ENCODE measurements around the gene CHMP5. TPM values are rescaled to one million over a fixed set of nuclear protein-coding genes. Genes with fewer than 3 reads are reported as not detected.

CHMP5 gene
- total RNA-seq, 1 donor from 2014 or later, result 88.7 TPM

GRCh38 chr9:33320568-33321261 is 55.9 kb downstream of the CHMP5 start:
- Mint-ChIP-seq H3K9me3 (ENCODE audit: unreplicated experiment) (no peaks in the 10 kb centered on the region), H3K27ac (ENCODE audit: unreplicated experiment) (no peak overlapping the region), H3K36me3 (ENCODE audit: low read depth, unreplicated experiment) (peaks cover 47% of the 10 kb centered on the region), H3K4me3 (ENCODE audit: unreplicated experiment) (peak overlapping the region; percentile 27), H3K27me3 (ENCODE audit: unreplicated experiment) (no peaks in the 10 kb centered on the region), H3K4me1 (ENCODE audit: unreplicated experiment) (no peaks in the 10 kb centered on the region)
- DNase-seq (ENCODE audit: low spot score), result no peak
- TF ChIP-seq, protein P1, sequence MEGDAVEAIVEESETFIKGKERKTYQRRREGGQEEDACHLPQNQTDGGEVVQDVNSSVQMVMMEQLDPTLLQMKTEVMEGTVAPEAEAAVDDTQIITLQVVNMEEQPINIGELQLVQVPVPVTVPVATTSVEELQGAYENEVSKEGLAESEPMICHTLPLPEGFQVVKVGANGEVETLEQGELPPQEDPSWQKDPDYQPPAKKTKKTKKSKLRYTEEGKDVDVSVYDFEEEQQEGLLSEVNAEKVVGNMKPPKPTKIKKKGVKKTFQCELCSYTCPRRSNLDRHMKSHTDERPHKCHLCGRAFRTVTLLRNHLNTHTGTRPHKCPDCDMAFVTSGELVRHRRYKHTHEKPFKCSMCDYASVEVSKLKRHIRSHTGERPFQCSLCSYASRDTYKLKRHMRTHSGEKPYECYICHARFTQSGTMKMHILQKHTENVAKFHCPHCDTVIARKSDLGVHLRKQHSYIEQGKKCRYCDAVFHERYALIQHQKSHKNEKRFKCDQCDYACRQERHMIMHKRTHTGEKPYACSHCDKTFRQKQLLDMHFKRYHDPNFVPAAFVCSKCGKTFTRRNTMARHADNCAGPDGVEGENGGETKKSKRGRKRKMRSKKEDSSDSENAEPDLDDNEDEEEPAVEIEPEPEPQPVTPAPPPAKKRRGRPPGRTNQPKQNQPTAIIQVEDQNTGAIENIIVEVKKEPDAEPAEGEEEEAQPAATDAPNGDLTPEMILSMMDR (IDR thresholded peaks at IDR 0.05; ENCODE audit: unreplicated experiment), result no peak

- no peak overlapping the region for H3K4me3 Mint-ChIP-seq (ENCODE audit: unreplicated experiment)
- H3K27ac Mint-ChIP-seq (ENCODE audit: unreplicated experiment), result no peak overlapping the region
- peaks cover 40% of the 10 kb centered on the region for H3K36me3 Mint-ChIP-seq (ENCODE audit: low read depth, unreplicated experiment)
Observed at GRCh38 chr9:33329117-33329563, 64.3 kb downstream of the CHMP5 start.

DNA sequence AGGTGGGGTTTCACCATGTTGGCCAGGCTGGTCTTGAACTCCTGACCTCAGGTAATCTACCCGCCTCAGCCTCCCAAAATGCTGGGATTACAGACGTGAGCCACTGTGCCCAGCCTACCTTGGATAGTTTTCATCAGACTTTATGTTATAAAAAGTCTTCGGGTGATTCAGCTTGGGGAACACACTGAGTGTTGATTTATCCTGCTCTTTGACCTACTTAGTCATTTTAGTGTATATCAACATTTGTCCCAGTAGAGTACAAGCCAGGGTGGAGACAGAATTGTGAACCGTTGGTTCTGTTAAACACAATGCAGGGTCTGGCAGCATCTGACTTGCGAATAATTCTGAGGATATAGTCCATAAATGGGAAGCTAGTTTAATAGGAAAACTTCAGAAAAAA is 65.1 kb downstream of the CHMP5 start:
- Mint-ChIP-seq H3K27me3 (ENCODE audit: unreplicated experiment) (peaks cover 2% of the 10 kb centered on the region), H3K9me3 (ENCODE audit: unreplicated experiment) (no peaks in the 10 kb centered on the region), H3K4me3 (ENCODE audit: unreplicated experiment) (no peak overlapping the region), H3K4me1 (ENCODE audit: unreplicated experiment) (no peaks in the 10 kb centered on the region), H3K36me3 (ENCODE audit: low read depth, unreplicated experiment) (peaks cover 46% of the 10 kb centered on the region), H3K27ac (ENCODE audit: unreplicated experiment) (no peak overlapping the region)
- TF ChIP-seq, protein P1 (IDR thresholded peaks at IDR 0.05; ENCODE audit: unreplicated experiment), result no peak
- DNase-seq (ENCODE audit: low spot score), result no peak

More at GRCh38 chr9:33329117-33329563, 64.3 kb downstream of the CHMP5 start:
- peaks cover 2% of the 10 kb centered on the region for H3K27me3 Mint-ChIP-seq (ENCODE audit: unreplicated experiment)
- H3K4me1 Mint-ChIP-seq (ENCODE audit: unreplicated experiment), result no peaks in the 10 kb centered on the region
- TF ChIP-seq, protein P1 (IDR thresholded peaks at IDR 0.05; ENCODE audit: unreplicated experiment), result no peak
- no peak for DNase-seq (ENCODE audit: low spot score)
- no peaks in the 10 kb centered on the region for H3K9me3 Mint-ChIP-seq (ENCODE audit: unreplicated experiment)

DNA sequence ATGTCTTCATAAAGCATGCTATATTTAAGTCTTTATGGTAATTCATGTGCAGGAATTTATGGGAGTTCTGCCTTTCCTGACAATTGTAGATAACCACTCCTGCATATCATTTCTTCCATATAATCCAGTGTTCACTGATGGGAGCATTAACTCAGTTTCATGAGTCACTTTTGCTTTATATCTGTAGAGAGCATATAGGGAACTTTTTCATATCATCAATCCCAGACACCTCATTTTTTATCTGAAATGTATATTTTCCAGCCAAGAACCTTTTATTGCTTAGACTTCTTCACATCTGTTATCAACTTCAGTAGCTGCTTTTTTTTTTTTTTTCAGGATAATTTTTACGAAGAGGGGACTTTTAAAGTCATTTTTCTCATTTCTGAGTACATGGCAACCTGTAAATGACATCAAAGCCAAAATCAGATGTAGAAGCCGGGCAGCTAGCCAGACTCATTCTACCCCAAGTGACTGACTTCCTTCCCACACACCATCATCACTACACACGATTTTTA is 66.6 kb downstream of the CHMP5 start:
- H3K4me3 Mint-ChIP-seq (ENCODE audit: unreplicated experiment), result no peak overlapping the region
- peaks cover 2% of the 10 kb centered on the region for H3K27me3 Mint-ChIP-seq (ENCODE audit: unreplicated experiment)
- peaks cover 51% of the 10 kb centered on the region for H3K36me3 Mint-ChIP-seq (ENCODE audit: low read depth, unreplicated experiment)
- DNase-seq (ENCODE audit: low spot score), result no peak
- no peak overlapping the region for H3K27ac Mint-ChIP-seq (ENCODE audit: unreplicated experiment)
- H3K9me3 Mint-ChIP-seq (ENCODE audit: unreplicated experiment), result no peaks in the 10 kb centered on the region
- H3K4me1 Mint-ChIP-seq (ENCODE audit: unreplicated experiment), result no peaks in the 10 kb centered on the region
- TF ChIP-seq, protein P1 (IDR thresholded peaks at IDR 0.05; ENCODE audit: unreplicated experiment), result no peak

Other genes starting within 250 kb of the CHMP5 start
- 120 TPM for gene DNAJA1, start 239.8 kb upstream of the CHMP5 start, total RNA-seq (ENCODE audit: unreplicated experiment)
- gene SMU1, start 188.4 kb upstream of the CHMP5 start, total RNA-seq (ENCODE audit: unreplicated experiment), result 23.7 TPM
- gene B4GALT1, start 97.7 kb upstream of the CHMP5 start, total RNA-seq (ENCODE audit: unreplicated experiment), result 86.7 TPM
- gene SPINK4, start 24.9 kb upstream of the CHMP5 start, total RNA-seq (ENCODE audit: unreplicated experiment), result not detected
- gene BAG1, start 341 bp upstream of the CHMP5 start, total RNA-seq (ENCODE audit: unreplicated experiment), result 61.5 TPM
- gene NFX1, start 25.5 kb downstream of the CHMP5 start, total RNA-seq (ENCODE audit: unreplicated experiment), result 33.5 TPM
- 0.64 TPM for gene AQP7, start 137.5 kb downstream of the CHMP5 start, total RNA-seq (ENCODE audit: unreplicated experiment)
- 6.0 TPM for gene AQP3, start 182.5 kb downstream of the CHMP5 start, total RNA-seq (ENCODE audit: unreplicated experiment)
- gene NOL6, start 208.9 kb downstream of the CHMP5 start, total RNA-seq (ENCODE audit: unreplicated experiment), result 22.6 TPM

Data from endothelial cell (in vitro differentiated cells).